Upper lobe of right lung (tissue), 1 donor: ENCODE measurements around the gene COPZ2. TPM values are rescaled to one million over a fixed set of nuclear protein-coding genes. Genes with fewer than 3 reads are reported as not detected.
A peak's percentile ranks its signal among the peaks of the same experiment; 100 is the strongest.
"Not testable (repeated sequence)": the region's sequence is repeated elsewhere in the genome, so short reads cannot be mapped to it uniquely, and the experiment has no call there.

Source experiments
- ATAC-seq: fragments of 200-7000 bp; cut with Tn5 transposase; one replicate; pipeline ENCODE4 v1.9.1; 2020; ENCODE audit warnings: mild to moderate bottlenecking, moderate library complexity
- DNase-seq: peaks from one replicate; pipeline ENCODE4 v3.0.0-alpha.2; 2020
- H3K27ac ChIP-seq: fragments of 200-600 bp; one replicate; pipeline ENCODE4 v1.8.0; 2022
- H3K27me3 ChIP-seq: fragments of 200-600 bp; one replicate; pipeline ENCODE4 v1.8.0; 2022; ENCODE audit warnings: mild to moderate bottlenecking
- H3K36me3 ChIP-seq: fragments of 200-600 bp; one replicate; pipeline ENCODE4 v1.8.0; 2022
- H3K4me1 ChIP-seq: fragments of 200-600 bp; one replicate; pipeline ENCODE4 v1.8.0; 2022
- H3K4me3 ChIP-seq: fragments of 200-600 bp; one replicate; pipeline ENCODE4 v1.8.0; 2022; ENCODE audit warnings: mild to moderate bottlenecking
- H3K9me3 ChIP-seq: fragments of 200-600 bp; one replicate; pipeline ENCODE4 v1.8.0; 2022
- intact Hi-C: fragments of 100-400 bp; cut with DNase I; formaldehyde crosslinking; loops from one replicate; pipeline ENCODE4 v1.11.0; 2022
- total RNA-seq: library from RNA; stranded (reverse); fragmentation: NEBNext Ultra II Directional; extraction: Animal tissue kit (Norgen Biotek cat#: 25700); gene quantifications from one replicate; pipeline ENCODE4 v1.2.1, GENCODE V29; 2021
- TF ChIP-seq, protein P1 (sequence below): fragments of 200-600 bp; IDR thresholded peaks from one replicate; pipeline ENCODE4 v1.8.0; 2022; ENCODE audit warnings: antibody characterized with exemption
- donor health status: DM: no; HTN: yes; CAD: no; lungs with severe emphysema.

COPZ2 gene
- total RNA-seq, 1 donor from 2014 or later, result 24.5 TPM

- ATAC-seq (no peak), DNase-seq (peak; percentile 5)
- Histone ChIP-seq H3K27me3 (no peaks in the 10 kb centered on the region), H3K27ac (no peak overlapping the region), H3K4me1 (peaks cover 17% of the 10 kb centered on the region), H3K36me3 (no peaks in the 10 kb centered on the region), H3K9me3 (no peaks in the 10 kb centered on the region), H3K4me3 (no peak overlapping the region)
- TF ChIP-seq, protein P1, sequence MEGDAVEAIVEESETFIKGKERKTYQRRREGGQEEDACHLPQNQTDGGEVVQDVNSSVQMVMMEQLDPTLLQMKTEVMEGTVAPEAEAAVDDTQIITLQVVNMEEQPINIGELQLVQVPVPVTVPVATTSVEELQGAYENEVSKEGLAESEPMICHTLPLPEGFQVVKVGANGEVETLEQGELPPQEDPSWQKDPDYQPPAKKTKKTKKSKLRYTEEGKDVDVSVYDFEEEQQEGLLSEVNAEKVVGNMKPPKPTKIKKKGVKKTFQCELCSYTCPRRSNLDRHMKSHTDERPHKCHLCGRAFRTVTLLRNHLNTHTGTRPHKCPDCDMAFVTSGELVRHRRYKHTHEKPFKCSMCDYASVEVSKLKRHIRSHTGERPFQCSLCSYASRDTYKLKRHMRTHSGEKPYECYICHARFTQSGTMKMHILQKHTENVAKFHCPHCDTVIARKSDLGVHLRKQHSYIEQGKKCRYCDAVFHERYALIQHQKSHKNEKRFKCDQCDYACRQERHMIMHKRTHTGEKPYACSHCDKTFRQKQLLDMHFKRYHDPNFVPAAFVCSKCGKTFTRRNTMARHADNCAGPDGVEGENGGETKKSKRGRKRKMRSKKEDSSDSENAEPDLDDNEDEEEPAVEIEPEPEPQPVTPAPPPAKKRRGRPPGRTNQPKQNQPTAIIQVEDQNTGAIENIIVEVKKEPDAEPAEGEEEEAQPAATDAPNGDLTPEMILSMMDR, result no peak
- intact Hi-C loops, result no loop called here
Observed at GRCh38 chr17:48044851-48045250, 7.3 kb upstream of the COPZ2 start.

- Histone ChIP-seq H3K36me3 (no peaks in the 10 kb centered on the region), H3K9me3 (no peaks in the 10 kb centered on the region), H3K27ac (no peak overlapping the region), H3K4me3 (no peak overlapping the region), H3K4me1 (peaks cover 11% of the 10 kb centered on the region), H3K27me3 (no peaks in the 10 kb centered on the region)
- intact Hi-C loops, result no loop called here
- ATAC-seq (no peak), DNase-seq (no peak)
- TF ChIP-seq, protein P1, result no peak
Observed at GRCh38 chr17:48043176-48043575, 5.6 kb upstream of the COPZ2 start.

DNA sequence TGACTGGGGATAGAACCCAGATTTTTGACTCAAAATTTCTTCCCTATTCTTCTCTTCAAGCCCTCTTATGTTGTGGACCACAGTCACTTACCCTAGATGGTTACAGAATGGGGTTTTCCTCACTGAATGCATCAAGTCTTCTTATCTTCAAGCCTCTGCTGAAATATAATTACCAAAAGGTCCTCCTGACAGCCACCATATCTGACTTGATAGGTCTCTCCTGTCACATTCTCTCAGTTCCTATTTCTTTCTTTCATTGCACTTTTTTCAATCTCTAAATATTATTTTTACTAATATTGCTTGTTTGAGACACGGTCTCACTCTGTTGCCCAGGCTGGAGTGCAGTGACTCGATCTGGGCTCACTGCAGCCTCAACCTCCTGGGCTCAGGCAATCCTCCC lies 1.1 kb upstream of the COPZ2 start:
- TF ChIP-seq, protein P1, result no peak
- no peaks in the 10 kb centered on the region for H3K36me3 ChIP-seq
- no peaks in the 10 kb centered on the region for H3K27me3 ChIP-seq
- intact Hi-C loops, result no loop called here
- no peak overlapping the region for H3K4me3 ChIP-seq
- H3K9me3 ChIP-seq, result no peaks in the 10 kb centered on the region
- no peak for DNase-seq
- H3K4me1 ChIP-seq, result peaks cover 12% of the 10 kb centered on the region
- H3K27ac ChIP-seq, result no peak overlapping the region
- no peak for ATAC-seq

GRCh38 chr17:48037838-48038323 lies 284 bp upstream of the COPZ2 start:
- TF ChIP-seq, protein P1, result no peak
- intact Hi-C loops, result no loop called here
- H3K9me3 ChIP-seq, result no peaks in the 10 kb centered on the region
- peaks cover 12% of the 10 kb centered on the region for H3K4me1 ChIP-seq
- DNase-seq, result no peak
- no peak overlapping the region for H3K27ac ChIP-seq
- no peaks in the 10 kb centered on the region for H3K27me3 ChIP-seq
- ATAC-seq, result peak; percentile 6
- H3K36me3 ChIP-seq, result no peaks in the 10 kb centered on the region
- peak overlapping the region; percentile 74 for H3K4me3 ChIP-seq

DNA sequence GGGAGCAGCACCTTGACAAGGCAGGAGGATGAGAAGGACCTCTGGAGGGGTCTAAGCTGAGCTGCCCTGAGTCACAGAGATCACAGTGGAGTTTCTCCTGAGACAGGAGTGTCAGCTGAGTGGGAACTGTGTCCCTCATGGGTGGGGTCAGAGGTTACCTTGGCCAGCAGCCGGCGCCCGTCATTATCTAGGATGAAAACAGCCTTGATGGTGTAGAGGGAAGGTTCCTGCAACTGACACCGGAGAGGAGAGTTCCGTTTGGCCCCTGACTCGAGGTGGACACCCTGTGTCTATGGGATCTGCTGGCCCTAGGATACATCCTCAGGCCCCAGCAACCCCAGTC lies 933 bp downstream of the COPZ2 start:
- peak overlapping the region; percentile 74 for H3K4me3 ChIP-seq
- no peaks in the 10 kb centered on the region for H3K27me3 ChIP-seq
- H3K9me3 ChIP-seq, result no peaks in the 10 kb centered on the region
- ATAC-seq (no peak), DNase-seq (no peak)
- no peaks in the 10 kb centered on the region for H3K36me3 ChIP-seq
- intact Hi-C loops, result no loop called here
- H3K27ac ChIP-seq, result no peak overlapping the region
- TF ChIP-seq, protein P1, result no peak
- H3K4me1 ChIP-seq, result peaks cover 12% of the 10 kb centered on the region

- H3K27me3 ChIP-seq, DNase-seq, H3K36me3 ChIP-seq, H3K9me3 ChIP-seq, H3K4me3 ChIP-seq, ATAC-seq, H3K27ac ChIP-seq, intact Hi-C loops: not testable (repeated sequence)
- peaks cover 12% of the 10 kb centered on the region for H3K4me1 ChIP-seq
Observed at GRCh38 chr17:48034734-48035133, 2.9 kb downstream of the COPZ2 start.
